Trophoblast cell (in vitro differentiated cells and primary cell): ENCODE results near the gene GOLGA6C.
"Not testable (repeated sequence)": the region's sequence is repeated elsewhere in the genome, so short reads cannot be mapped to it uniquely, and the experiment has no call there.

Experiments used
- DNase-seq, 2 donors: peaks; one replicate each; pipeline ENCODE4 v3.0.0-alpha.2; 2016
- H2AFZ ChIP-seq: 2 replicates; pipeline ENCODE4 v1.6.1; 2013; ENCODE audit warnings: low read length, moderate library complexity, mild to moderate bottlenecking; ENCODE audit not compliant: insufficient read depth, poor library complexity
- H2AK5ac ChIP-seq: 2 replicates; pipeline ENCODE4 v1.6.1; 2013; ENCODE audit warnings: mild to moderate bottlenecking, low read length
- H2BK120ac ChIP-seq: 2 replicates; pipeline ENCODE4 v1.6.1; 2013; ENCODE audit warnings: low read length, mild to moderate bottlenecking, moderate library complexity; ENCODE audit not compliant: insufficient read depth, poor library complexity
- H2BK12ac ChIP-seq: 2 replicates; pipeline ENCODE4 v1.6.1; 2013; ENCODE audit warnings: mild to moderate bottlenecking, low read length, moderate library complexity
- H2BK5ac ChIP-seq: 2 replicates; pipeline ENCODE4 v1.6.1; 2013; ENCODE audit warnings: low read length, low read depth, moderate library complexity, mild to moderate bottlenecking; ENCODE audit not compliant: poor library complexity
- H3K14ac ChIP-seq: 2 replicates; pipeline ENCODE4 v1.6.1; 2013; ENCODE audit warnings: mild to moderate bottlenecking, low read length
- H3K18ac ChIP-seq: 2 replicates; pipeline ENCODE4 v1.6.1; 2013; ENCODE audit warnings: mild to moderate bottlenecking, low read length
- H3K23ac ChIP-seq: 2 replicates; pipeline ENCODE4 v1.6.1; 2013; ENCODE audit warnings: low read length
- H3K27ac ChIP-seq: 2 replicates; pipeline ENCODE4 v1.5.1; 2013; ENCODE audit warnings: low read depth, mild to moderate bottlenecking, inconsistent platforms, low read length, moderate library complexity
- H3K27me3 ChIP-seq: 2 replicates; pipeline ENCODE4 v1.6.1; 2013; ENCODE audit warnings: inconsistent platforms, mild to moderate bottlenecking, low read length, moderate library complexity; ENCODE audit not compliant: insufficient read depth
- H3K36me3 ChIP-seq, 2 experiments: 1 replicate in 1 of 2; 2 replicates in 1 of 2; pipeline ENCODE4 v1.6.1; 2013; ENCODE audit warnings: low read length in 2 of 2, mild to moderate bottlenecking in 2 of 2, moderate library complexity in 1 of 2; ENCODE audit not compliant: insufficient read depth in 2 of 2, control insufficient read depth in 1 of 2
- H3K4ac ChIP-seq: 2 replicates; pipeline ENCODE4 v1.6.1; 2013; ENCODE audit warnings: low read depth, mild to moderate bottlenecking, low read length, moderate library complexity
- H3K4me1 ChIP-seq, 2 experiments: 1 replicate in 1 of 2; 2 replicates in 1 of 2; pipeline ENCODE4 v1.6.1; 2013; ENCODE audit warnings: low read length in 2 of 2, mild to moderate bottlenecking in 2 of 2, moderate library complexity in 1 of 2; ENCODE audit not compliant: insufficient read depth in 2 of 2, control insufficient read depth in 1 of 2
- H3K4me2 ChIP-seq: 2 replicates; pipeline ENCODE4 v1.6.1; 2013; ENCODE audit warnings: inconsistent platforms, mild to moderate bottlenecking, low read length, moderate library complexity
- H3K4me3 ChIP-seq: 2 replicates; pipeline ENCODE4 v1.5.1; 2013; ENCODE audit warnings: mild to moderate bottlenecking, low read depth, low read length, inconsistent platforms
- H3K79me1 ChIP-seq: one replicate; pipeline ENCODE4 v1.6.1; 2013; ENCODE audit warnings: low read length
- H3K79me2 ChIP-seq: 2 replicates; pipeline ENCODE4 v1.6.1; 2013; ENCODE audit warnings: low read length, mild to moderate bottlenecking; ENCODE audit not compliant: control insufficient read depth, insufficient read depth, poor library complexity
- H3K9ac ChIP-seq: 2 replicates; pipeline ENCODE4 v1.6.1; 2013; ENCODE audit warnings: mild to moderate bottlenecking, low read length
- H3K9me3 ChIP-seq: 2 replicates; pipeline ENCODE4 v1.6.1; 2013; ENCODE audit warnings: low read depth, mild to moderate bottlenecking, control low read depth, inconsistent platforms, low read length; ENCODE audit not compliant: insufficient read depth
- H4K12ac ChIP-seq: 2 replicates; pipeline ENCODE4 v1.6.1; 2013; ENCODE audit warnings: low read depth, mild to moderate bottlenecking, low read length, moderate library complexity
- H4K8ac ChIP-seq: 2 replicates; pipeline ENCODE4 v1.6.1; 2013; ENCODE audit warnings: low read depth, mild to moderate bottlenecking, low read length, moderate library complexity
- H4K91ac ChIP-seq: one replicate; pipeline ENCODE4 v1.6.1; 2013; ENCODE audit warnings: low read depth, mild to moderate bottlenecking, low read length, moderate library complexity
- WGBS: extraction: QIAGEN DNeasy Blood & Tissue Kit; methylation state at CpG from one replicate; pipeline ENCODE4 v1.1.7; 2013; ENCODE audit warnings: missing lambda C conversion rate; ENCODE audit not compliant: insufficient read length, insufficient coverage; ENCODE audit errors: extremely low coverage; 5-methylcytosine and 5-hydroxymethylcytosine counted together

The GOLGA6C gene

GRCh38 chr15:75219507-75219929, 38.6 kb upstream of the GOLGA6C start:
- H3K4me1 ChIP-seq, H3K4ac ChIP-seq, H3K4me2 ChIP-seq, H3K9me3 ChIP-seq, H4K8ac ChIP-seq, H3K14ac ChIP-seq, H3K27ac ChIP-seq, H2AFZ ChIP-seq, H4K12ac ChIP-seq, H2BK5ac ChIP-seq, H3K36me3 ChIP-seq, H3K27me3 ChIP-seq, H4K91ac ChIP-seq, H3K9ac ChIP-seq, H3K79me1 ChIP-seq, H3K23ac ChIP-seq, H2AK5ac ChIP-seq, H3K4me3 ChIP-seq, H3K18ac ChIP-seq, DNase-seq, H2BK12ac ChIP-seq, H2BK120ac ChIP-seq, H3K79me2 ChIP-seq: not testable (repeated sequence)
- WGBS: no CpG with 5 or more reads among the region's 4 CpGs

- WGBS: no CpG with 5 or more reads among the region's 6 CpGs
- Histone ChIP-seq H3K4me2 (no peak overlapping the region), H2BK12ac (no peak overlapping the region), H2AK5ac (no peak overlapping the region), H3K18ac (no peak overlapping the region), H2AFZ (no peak overlapping the region), H3K79me2 (no peaks in the 10 kb centered on the region), H2BK5ac (no peak overlapping the region), H4K12ac (no peak overlapping the region), H2BK120ac (no peak overlapping the region), H3K27ac (no peak overlapping the region), H3K9ac (no peak overlapping the region), H4K8ac (no peak overlapping the region), H3K4me1 (no peaks in the 10 kb centered on the region), H3K23ac (no peak overlapping the region), H3K27me3 (no peaks in the 10 kb centered on the region), H3K36me3 (no peaks in the 10 kb centered on the region), H3K79me1 (no peaks in the 10 kb centered on the region), H3K14ac (no peak overlapping the region), H3K4ac (no peak overlapping the region), H4K91ac (no peak overlapping the region), H3K9me3 (peaks cover 2% of the 10 kb centered on the region), H3K4me3 (no peak overlapping the region)
- no peak for DNase-seq
Measured at GRCh38 chr15:75223688-75224087, 34.4 kb upstream of the GOLGA6C start.

GRCh38 chr15:75224281-75224680, 33.9 kb upstream of the GOLGA6C start:
- H3K4me2 ChIP-seq: no peak overlapping the region
- no peak for DNase-seq
- no peak overlapping the region for H4K12ac ChIP-seq
- no CpG with 5 or more reads among the region's 12 CpGs for WGBS
- H4K91ac ChIP-seq: no peak overlapping the region
- H3K4me3 ChIP-seq: no peak overlapping the region
- H3K23ac ChIP-seq: no peak overlapping the region
- no peak overlapping the region for H4K8ac ChIP-seq
- H2BK5ac ChIP-seq: no peak overlapping the region
- H3K14ac ChIP-seq: no peak overlapping the region
- H3K4ac ChIP-seq: no peak overlapping the region
- H3K79me2 ChIP-seq: no peaks in the 10 kb centered on the region
- no peak overlapping the region for H2AFZ ChIP-seq
- H3K79me1 ChIP-seq: no peaks in the 10 kb centered on the region
- no peak overlapping the region for H2AK5ac ChIP-seq
- no peaks in the 10 kb centered on the region for H3K36me3 ChIP-seq
- H2BK120ac ChIP-seq: no peak overlapping the region
- H3K9me3 ChIP-seq: peaks cover 2% of the 10 kb centered on the region
- no peak overlapping the region for H3K27ac ChIP-seq
- no peak overlapping the region for H2BK12ac ChIP-seq
- H3K9ac ChIP-seq: no peak overlapping the region
- H3K27me3 ChIP-seq: no peaks in the 10 kb centered on the region
- no peak overlapping the region for H3K18ac ChIP-seq
- no peaks in the 10 kb centered on the region for H3K4me1 ChIP-seq

- WGBS: no CpG with 5 or more reads among the region's 10 CpGs
- not testable (repeated sequence) for H3K18ac ChIP-seq, H3K4me1 ChIP-seq, H2BK12ac ChIP-seq, H3K79me1 ChIP-seq, H4K91ac ChIP-seq, H3K4me3 ChIP-seq, H3K27ac ChIP-seq, H2AFZ ChIP-seq, H4K8ac ChIP-seq, H3K9ac ChIP-seq, H3K9me3 ChIP-seq, H2BK5ac ChIP-seq, H3K14ac ChIP-seq, DNase-seq, H3K4me2 ChIP-seq, H3K27me3 ChIP-seq, H3K79me2 ChIP-seq, H3K36me3 ChIP-seq, H3K4ac ChIP-seq, H2AK5ac ChIP-seq, H2BK120ac ChIP-seq, H3K23ac ChIP-seq, H4K12ac ChIP-seq
Measured at GRCh38 chr15:75225102-75225836, 32.9 kb upstream of the GOLGA6C start.
